ENCODE measurements around the gene STXBP2. TPM values are rescaled to one million over a fixed set of nuclear protein-coding genes. Genes with fewer than 3 reads are reported as not detected.
A peak's percentile ranks its signal among the peaks of the same experiment; 100 is the strongest.

STXBP2 gene
- total RNA-seq, 2 donors from 2014 or later, result 61.0 to 151 TPM

GRCh38 chr19:7636317-7636690, 606 bp upstream of the STXBP2 start:
- Histone ChIP-seq H3K4me1 (peaks cover 40% of the 10 kb centered on the region), H3K27ac (peak overlapping the region; percentile 71 to 90 (median 82)), H3K4me3 (no peak overlapping the region), H3K9me3 (no peaks in the 10 kb centered on the region), H3K27me3 (no peaks in the 10 kb centered on the region), H3K36me3 (replicated peaks in 1 of 2; ENCODE audit: insufficient read depth in 1 of 2, low read depth in 2 of 2) (peaks cover 0 to 2% of the 10 kb centered on the region in 2 donors)
- no peak for TF ChIP-seq POLR2A (IDR thresholded peaks at IDR 0.05)
- TF ChIP-seq CTCF (IDR thresholded peaks at IDR 0.05), result no peak
- WGBS, 2 donors, result 66 to 68% methylated on average over 16 of the region's 16 CpGs
- intact Hi-C loops (cut with DNase I), result no loop called here
- DNase-seq (no peak), ATAC-seq (no peak)

GRCh38 chr19:7637374-7638256, 705 bp downstream of the STXBP2 start:
- DNase-seq (peak; percentile 55 to 71 (median 66)), ATAC-seq (peak; percentile 33)
- H3K4me1 ChIP-seq, result peaks cover 40% of the 10 kb centered on the region
- H3K27ac ChIP-seq, result peak overlapping the region; percentile 71 to 90 (median 82)
- intact Hi-C loops (cut with DNase I), result no loop called here
- WGBS, 2 donors, result 25 to 61% methylated on average over 13 to 29 of the region's 30 CpGs
- no peaks in the 10 kb centered on the region for H3K9me3 ChIP-seq
- no peaks in the 10 kb centered on the region for H3K27me3 ChIP-seq
- H3K36me3 ChIP-seq (replicated peaks in 1 of 2; ENCODE audit: insufficient read depth in 1 of 2, low read depth in 2 of 2), result peaks cover 0 to 2% of the 10 kb centered on the region in 2 donors
- H3K4me3 ChIP-seq, result peak overlapping the region; percentile 67 to 73
- TF ChIP-seq POLR2A (IDR thresholded peaks at IDR 0.05) (no peak), CTCF (IDR thresholded peaks at IDR 0.05) (no peak)

- no peaks in the 10 kb centered on the region for H3K9me3 ChIP-seq
- no peak overlapping the region for H3K27ac ChIP-seq
- no peaks in the 10 kb centered on the region for H3K27me3 ChIP-seq
- H3K36me3 ChIP-seq (replicated peaks in 1 of 2; ENCODE audit: insufficient read depth in 1 of 2, low read depth in 2 of 2), result peaks cover 0 to 2% of the 10 kb centered on the region in 2 donors
- intact Hi-C loops (cut with DNase I), result no loop called here
- no peak overlapping the region for H3K4me3 ChIP-seq
- DNase-seq (no peak), ATAC-seq (no peak)
- TF ChIP-seq POLR2A (IDR thresholded peaks at IDR 0.05) (no peak), CTCF (IDR thresholded peaks at IDR 0.05) (no peak)
- peaks cover 40% of the 10 kb centered on the region for H3K4me1 ChIP-seq
- WGBS, 2 donors, result 72 to 81% methylated on average over 9 to 12 of the region's 12 CpGs
These were observed 2.0 kb downstream of the STXBP2 start for GRCh38 chr19:7638802-7639465.

- intact Hi-C loops (cut with DNase I), result no loop called here
- Histone ChIP-seq H3K27ac (no peak overlapping the region), H3K27me3 (no peaks in the 10 kb centered on the region), H3K9me3 (no peaks in the 10 kb centered on the region), H3K4me1 (peaks cover 36% of the 10 kb centered on the region), H3K36me3 (replicated peaks in 1 of 2; ENCODE audit: insufficient read depth in 1 of 2, low read depth in 2 of 2) (peaks cover 0 to 2% of the 10 kb centered on the region in 2 donors), H3K4me3 (no peak overlapping the region)
- 88 to 95% methylated on average over 13 of the region's 13 CpGs for WGBS, 2 donors
- ATAC-seq (no peak), DNase-seq (no peak)
- TF ChIP-seq CTCF (IDR thresholded peaks at IDR 0.05), result no peak
These were observed 3.0 kb downstream of the STXBP2 start for GRCh38 chr19:7639863-7640348.

All from body of pancreas (tissue), 4 donors.